ENCODE results near the gene COL7A1. TPM values are rescaled to one million over a fixed set of nuclear protein-coding genes. Genes with fewer than 3 reads are reported as not detected.

COL7A1 gene
- total RNA-seq, 2 experiments from 2014 or later = 4.1 to 10.8 TPM

GRCh38 chr3:48621461-48621869 is 26.3 kb upstream of the COL7A1 start, which contains the start of gene TMEM89:
TSS of gene TMEM89 (minus strand) at chr3:48621769. CDS start at chr3:48621756, 13 bp downstream.
- ChIA-PET POLR2A (interaction anchor here (0.6 kb wide), 1 partner anchor 971 kb away, joined by 3 read pairs; no protein-coding TSS in a partner anchor), CTCF (ENCODE audit: unreplicated experiment) (no interaction called here)
- Histone ChIP-seq H3K9me3 (ENCODE audit: low read length) (peaks cover 20% of the 10 kb centered on the region), H3K79me2 (ENCODE audit: insufficient read depth, low read depth, low read length) (no peaks in the 10 kb centered on the region), H3K36me3 (ENCODE audit: insufficient read depth, low read length) (peaks cover 11% of the 10 kb centered on the region; the same call in 1 of the 2 replicates), H3K9me2 (ENCODE audit: insufficient read depth, low read length) (no peaks in the 10 kb centered on the region), H3K4me2 (ENCODE audit: low read length) (no peak within 1 kb of the TSS), H4K20me1 (ENCODE audit: insufficient read depth, low read length) (no peaks in the 10 kb centered on the region), H3K4me1 (ENCODE audit: insufficient read depth, low read length, poor library complexity, severe bottlenecking) (peaks cover 9% of the 10 kb centered on the region), H3K4me3 (ENCODE audit: low read depth, low read length, poor library complexity, severe bottlenecking) (no peak within 1 kb of the TSS), H2AFZ (ENCODE audit: low read length) (no peak within 1 kb of the TSS), H3K27ac (ENCODE audit: low read depth, low read length, poor library complexity, severe bottlenecking) (no peak within 1 kb of the TSS)
- TF ChIP-seq CTCF (conservative IDR thresholded peaks at IDR 0.05; ENCODE audit: low read length) (no peak), EZH2phosphoT487 (IDR thresholded peaks at IDR 0.05; ENCODE audit: borderline replicate concordance, low read depth, low read length) (no peak)
- BruUV-seq (replicated peaks) = no TSS peak
- no peak for DNase-seq (ENCODE audit: low spot score)
- intact Hi-C loops (cut with micrococcal nuclease; ENCODE audit: unreplicated experiment) = no loop called here

- no peaks in the 10 kb centered on the region for H3K79me2 ChIP-seq (ENCODE audit: insufficient read depth, low read depth, low read length)
- H4K20me1 ChIP-seq (ENCODE audit: insufficient read depth, low read length) = no peaks in the 10 kb centered on the region
- no peak overlapping the region for H2AFZ ChIP-seq (ENCODE audit: low read length)
- DNase-seq (ENCODE audit: low spot score) = no peak
- no peaks in the 10 kb centered on the region for H3K36me3 ChIP-seq (ENCODE audit: insufficient read depth, low read length)
- POLR2A ChIA-PET = interaction anchor here (1.5 kb wide), 1 partner anchor 16 kb away, joined by 4 read pairs; no protein-coding TSS in a partner anchor
- H3K9me2 ChIP-seq (ENCODE audit: insufficient read depth, low read length) = no peaks in the 10 kb centered on the region
- BruUV-seq (replicated peaks) = no TSS peak
- CTCF ChIA-PET (ENCODE audit: unreplicated experiment) = no interaction called here
- no peak overlapping the region for H3K4me2 ChIP-seq (ENCODE audit: low read length)
- H3K27ac ChIP-seq (ENCODE audit: low read depth, low read length, poor library complexity, severe bottlenecking) = no peak overlapping the region
- H3K4me1 ChIP-seq (ENCODE audit: insufficient read depth, low read length, poor library complexity, severe bottlenecking) = peaks cover 9% of the 10 kb centered on the region
- H3K9me3 ChIP-seq (ENCODE audit: low read length) = peaks cover 20% of the 10 kb centered on the region
- H3K4me3 ChIP-seq (ENCODE audit: low read depth, low read length, poor library complexity, severe bottlenecking) = no peak overlapping the region
- TF ChIP-seq CTCF (conservative IDR thresholded peaks at IDR 0.05; ENCODE audit: low read length) (no peak), EZH2phosphoT487 (IDR thresholded peaks at IDR 0.05; ENCODE audit: borderline replicate concordance, low read depth, low read length) (no peak)
- intact Hi-C loops (cut with micrococcal nuclease; ENCODE audit: unreplicated experiment) = no loop called here
Measured at GRCh38 chr3:48619541-48620524, 24.7 kb upstream of the COL7A1 start.

- no peak overlapping the region for H3K4me3 ChIP-seq (ENCODE audit: low read depth, low read length, poor library complexity, severe bottlenecking)
- H4K20me1 ChIP-seq (ENCODE audit: insufficient read depth, low read length) = no peaks in the 10 kb centered on the region
- H3K4me1 ChIP-seq (ENCODE audit: insufficient read depth, low read length, poor library complexity, severe bottlenecking) = no peaks in the 10 kb centered on the region
- H3K4me2 ChIP-seq (ENCODE audit: low read length) = no peak overlapping the region
- H3K9me2 ChIP-seq (ENCODE audit: insufficient read depth, low read length) = no peaks in the 10 kb centered on the region
- no peak for DNase-seq (ENCODE audit: low spot score)
- no peaks in the 10 kb centered on the region for H3K79me2 ChIP-seq (ENCODE audit: insufficient read depth, low read depth, low read length)
- intact Hi-C loops (cut with micrococcal nuclease; ENCODE audit: unreplicated experiment) = no loop called here
- no TSS peak for BruUV-seq (replicated peaks)
- CTCF ChIA-PET (ENCODE audit: unreplicated experiment) = no interaction called here
- no peak overlapping the region for H3K27ac ChIP-seq (ENCODE audit: low read depth, low read length, poor library complexity, severe bottlenecking)
- POLR2A ChIA-PET = no interaction called here
- no peak overlapping the region for H2AFZ ChIP-seq (ENCODE audit: low read length)
- no peak for TF ChIP-seq CTCF (conservative IDR thresholded peaks at IDR 0.05; ENCODE audit: low read length)
- TF ChIP-seq EZH2phosphoT487 (IDR thresholded peaks at IDR 0.05; ENCODE audit: borderline replicate concordance, low read depth, low read length) = no peak
- peaks cover 20% of the 10 kb centered on the region for H3K9me3 ChIP-seq (ENCODE audit: low read length)
- no peaks in the 10 kb centered on the region for H3K36me3 ChIP-seq (ENCODE audit: insufficient read depth, low read length)
Measured at GRCh38 chr3:48617559-48617958, 22.4 kb upstream of the COL7A1 start.
